Measurements from ENCODE around the gene CYSRT1.

CYSRT1 gene

DNA sequence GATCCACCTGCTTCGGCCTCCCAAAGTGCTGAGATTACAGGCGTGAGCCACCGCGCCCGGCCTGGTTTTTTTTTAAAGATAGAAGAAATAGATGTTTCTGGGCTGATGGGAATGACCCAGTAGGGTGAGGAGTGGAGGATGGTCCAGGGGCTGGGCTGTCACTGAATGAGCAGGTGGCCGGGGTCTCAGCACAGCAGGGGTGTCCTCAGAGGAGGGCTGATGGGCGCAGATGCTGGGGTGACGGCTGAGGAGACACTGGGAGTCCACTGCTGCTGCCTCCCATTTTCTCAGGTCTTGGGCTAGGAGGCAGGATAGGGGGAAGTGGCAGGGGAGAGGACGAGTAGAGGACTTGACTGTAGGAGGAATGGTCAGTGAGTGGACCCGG lies 50.2 kb downstream of the CYSRT1 start:
- DNase-seq: no peak
